Cardiac muscle cell (in vitro differentiated cells and primary cell): ENCODE data around the gene WDR59. TPM values are rescaled to one million over a fixed set of nuclear protein-coding genes. Genes with fewer than 3 reads are reported as not detected.

Experiments
- DNase-seq, 2 donors: peaks; one replicate each; pipeline versions ENCODE4 v3.0.0 to v3.0.0-alpha.2; 2010 to 2017; ENCODE audit warnings: low read depth in 1 of 2, low spot score in 1 of 2
- H3K27ac ChIP-seq: fragments of 200-600 bp; sonication (generic); 2 replicates; pipeline ENCODE4 v1.5.1; 2016
- H3K27me3 ChIP-seq: fragments of 200-600 bp; sonication (generic); 2 replicates; pipeline ENCODE4 v1.6.0; 2016; ENCODE audit warnings: control low read depth
- H3K36me3 ChIP-seq: fragments of 200-600 bp; sonication (generic); 2 replicates; pipeline ENCODE4 v1.5.1; 2016; ENCODE audit warnings: control low read depth
- H3K4me1 ChIP-seq: fragments of 200-600 bp; sonication (generic); 2 replicates; pipeline ENCODE4 v1.8.1; 2017; ENCODE audit warnings: low read depth, mild to moderate bottlenecking, mixed run types
- H3K4me3 ChIP-seq: fragments of 200-600 bp; sonication (generic); 2 replicates; pipeline ENCODE4 v1.5.1; 2016; ENCODE audit warnings: mild to moderate bottlenecking
- H3K9me3 ChIP-seq: fragments of 200-600 bp; sonication (generic); 2 replicates; pipeline ENCODE4 v1.5.1; 2017; ENCODE audit warnings: low read depth, mild to moderate bottlenecking, control low read depth
- polyA plus RNA-seq: library from polyadenylated mRNA; unstranded; fragments of >200 nt; fragmentation: Nextera tagmentation; extraction: Ambion mirVana; gene quantifications from 2 replicates; pipeline ENCODE4 v1.2.1, GENCODE V29; 2016
- total RNA-seq: library from RNA; depleted of rRNA; stranded (reverse); fragments of >200 nt; gene quantifications from 2 replicates; pipeline ENCODE4 v1.2.3, GENCODE V29; 2016
- TF ChIP-seq, protein P1 (sequence below): IDR thresholded peaks from 2 replicates; pipeline ENCODE4 v1.5.1; 2012; ENCODE audit warnings: low read depth, mild to moderate bottlenecking, low read length

WDR59 gene
- total and polyA plus RNA-seq, 2 experiments from 2014 or later: 46.3 to 51.1 TPM

DNA sequence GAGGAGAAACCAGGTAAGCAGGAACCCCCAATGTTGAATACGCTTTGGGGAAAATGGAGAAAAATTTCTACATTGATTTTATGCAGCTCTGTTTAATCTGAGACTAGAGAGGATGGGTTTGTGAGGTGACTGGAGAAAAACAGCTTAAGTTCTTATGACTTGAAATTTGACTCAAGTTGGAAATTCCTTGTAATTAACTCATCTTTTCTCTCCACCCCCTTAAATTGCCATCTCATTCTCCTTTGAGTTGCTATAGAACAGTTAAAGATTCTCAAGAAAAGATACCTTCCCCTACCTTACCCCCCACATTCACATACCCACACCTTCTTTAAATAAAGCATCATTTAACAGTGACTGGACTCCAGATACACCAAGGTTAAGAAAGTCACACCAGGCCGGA is 38.1 kb upstream of the WDR59 start:
- no peak for DNase-seq
- Histone ChIP-seq H3K27me3 (no peaks in the 10 kb centered on the region), H3K4me3 (no peak overlapping the region), H3K36me3 (no peaks in the 10 kb centered on the region), H3K4me1 (no peaks in the 10 kb centered on the region), H3K27ac (no peak overlapping the region), H3K9me3 (no peaks in the 10 kb centered on the region)
- TF ChIP-seq, protein P1, sequence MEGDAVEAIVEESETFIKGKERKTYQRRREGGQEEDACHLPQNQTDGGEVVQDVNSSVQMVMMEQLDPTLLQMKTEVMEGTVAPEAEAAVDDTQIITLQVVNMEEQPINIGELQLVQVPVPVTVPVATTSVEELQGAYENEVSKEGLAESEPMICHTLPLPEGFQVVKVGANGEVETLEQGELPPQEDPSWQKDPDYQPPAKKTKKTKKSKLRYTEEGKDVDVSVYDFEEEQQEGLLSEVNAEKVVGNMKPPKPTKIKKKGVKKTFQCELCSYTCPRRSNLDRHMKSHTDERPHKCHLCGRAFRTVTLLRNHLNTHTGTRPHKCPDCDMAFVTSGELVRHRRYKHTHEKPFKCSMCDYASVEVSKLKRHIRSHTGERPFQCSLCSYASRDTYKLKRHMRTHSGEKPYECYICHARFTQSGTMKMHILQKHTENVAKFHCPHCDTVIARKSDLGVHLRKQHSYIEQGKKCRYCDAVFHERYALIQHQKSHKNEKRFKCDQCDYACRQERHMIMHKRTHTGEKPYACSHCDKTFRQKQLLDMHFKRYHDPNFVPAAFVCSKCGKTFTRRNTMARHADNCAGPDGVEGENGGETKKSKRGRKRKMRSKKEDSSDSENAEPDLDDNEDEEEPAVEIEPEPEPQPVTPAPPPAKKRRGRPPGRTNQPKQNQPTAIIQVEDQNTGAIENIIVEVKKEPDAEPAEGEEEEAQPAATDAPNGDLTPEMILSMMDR: no peak

DNA sequence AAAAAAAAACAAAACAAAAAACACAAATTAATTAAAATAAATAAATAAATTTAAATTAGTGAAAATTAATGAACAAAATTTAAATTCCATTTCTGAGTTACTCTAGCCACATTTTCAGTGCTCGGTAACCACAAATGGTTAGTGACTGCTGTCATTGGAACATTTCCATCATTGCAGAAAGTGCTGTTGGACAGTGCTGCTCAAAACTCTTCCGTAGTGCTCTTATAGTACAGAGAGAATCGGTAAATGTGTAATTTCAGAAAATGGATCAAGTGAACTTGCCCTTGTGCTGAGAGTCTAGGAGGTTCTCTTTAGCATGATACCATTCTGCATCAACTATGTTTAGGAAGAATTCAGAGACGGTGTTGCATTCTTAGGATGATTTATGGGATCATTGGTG is 37.6 kb upstream of the WDR59 start:
- no peak for DNase-seq
- TF ChIP-seq, protein P1: no peak
- no peaks in the 10 kb centered on the region for H3K27me3 ChIP-seq
- H3K9me3 ChIP-seq: no peaks in the 10 kb centered on the region
- no peaks in the 10 kb centered on the region for H3K4me1 ChIP-seq
- H3K4me3 ChIP-seq: no peak overlapping the region
- H3K36me3 ChIP-seq: no peaks in the 10 kb centered on the region
- H3K27ac ChIP-seq: no peak overlapping the region

DNA sequence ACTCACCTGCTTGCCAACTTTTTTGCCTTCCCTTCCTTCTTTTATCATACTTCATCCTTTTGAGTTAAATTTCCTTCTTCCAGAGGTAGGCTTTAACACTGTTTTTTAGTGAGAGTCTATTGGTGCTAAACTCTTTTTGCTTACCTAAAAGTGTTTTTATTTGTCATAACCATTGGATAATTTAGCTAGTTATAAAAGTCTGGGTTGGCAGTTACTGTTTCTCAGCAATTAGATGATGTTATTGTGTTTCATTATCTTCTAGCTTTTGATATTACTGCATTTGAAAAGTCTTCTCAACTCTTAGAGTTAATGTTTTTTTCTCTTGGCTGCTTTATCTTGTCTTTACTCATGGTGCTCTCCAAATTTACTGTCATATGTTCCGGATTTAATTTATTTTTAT is 36.5 kb upstream of the WDR59 start:
- TF ChIP-seq, protein P1: no peak
- DNase-seq: no peak
- Histone ChIP-seq H3K4me3 (no peak overlapping the region), H3K27me3 (no peaks in the 10 kb centered on the region), H3K4me1 (no peaks in the 10 kb centered on the region), H3K9me3 (no peaks in the 10 kb centered on the region), H3K27ac (no peak overlapping the region), H3K36me3 (no peaks in the 10 kb centered on the region)

DNA sequence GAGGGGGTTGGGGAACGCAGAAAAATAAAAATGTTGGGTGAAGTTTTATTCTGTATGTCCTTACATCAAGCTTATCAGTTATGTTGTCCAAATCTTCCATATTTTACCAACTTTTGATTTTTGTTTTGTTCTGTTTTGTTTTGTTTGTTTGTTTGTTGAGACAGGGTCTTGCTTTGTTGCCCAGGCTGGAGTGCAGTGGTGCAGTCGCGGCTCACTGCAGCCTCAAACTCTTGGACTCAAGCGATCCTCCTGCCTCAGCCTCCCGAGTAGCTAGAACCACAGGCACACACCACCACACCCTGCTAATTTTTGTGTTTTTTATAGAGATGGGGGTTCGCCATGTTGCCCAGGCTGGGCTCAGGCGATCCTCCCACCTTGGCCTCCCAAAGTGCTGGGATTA is 34.7 kb upstream of the WDR59 start:
- TF ChIP-seq, protein P1: no peak
- Histone ChIP-seq H3K27ac (no peak overlapping the region), H3K4me3 (no peak overlapping the region), H3K36me3 (no peaks in the 10 kb centered on the region), H3K4me1 (no peaks in the 10 kb centered on the region), H3K9me3 (no peaks in the 10 kb centered on the region), H3K27me3 (no peaks in the 10 kb centered on the region)
- no peak for DNase-seq

DNA sequence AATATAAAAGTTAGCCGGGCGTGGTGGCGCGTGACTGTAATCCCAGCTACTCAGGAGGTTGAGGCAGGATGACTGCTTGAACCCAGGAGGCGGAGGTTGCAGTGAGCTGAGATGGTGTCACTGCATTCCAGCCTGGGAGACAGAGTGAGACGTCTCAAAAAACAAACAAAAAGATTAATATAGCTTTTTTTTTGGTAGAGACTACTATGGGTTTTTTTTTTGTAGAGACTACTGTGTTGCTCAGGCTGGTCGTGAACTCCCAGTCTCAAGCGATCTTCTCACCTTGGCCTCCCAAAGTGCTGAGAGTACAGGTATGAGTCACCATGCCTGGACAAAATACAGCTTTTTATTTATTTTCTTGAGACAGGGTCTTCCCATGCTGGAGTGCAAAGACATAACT is 34.1 kb upstream of the WDR59 start:
- no peaks in the 10 kb centered on the region for H3K27me3 ChIP-seq
- no peaks in the 10 kb centered on the region for H3K36me3 ChIP-seq
- no peaks in the 10 kb centered on the region for H3K4me1 ChIP-seq
- H3K27ac ChIP-seq: no peak overlapping the region
- no peaks in the 10 kb centered on the region for H3K9me3 ChIP-seq
- no peak overlapping the region for H3K4me3 ChIP-seq
- DNase-seq: no peak
- TF ChIP-seq, protein P1: no peak
